HEK293 (cell line): ENCODE measurements around the gene NIBAN1.
"Not testable (repeated sequence)": the region's sequence is repeated elsewhere in the genome, so short reads cannot be mapped to it uniquely, and the experiment has no call there.

Experiments
- CTCF ChIP-seq: fragments of 450-650 bp; formaldehyde crosslinking; IDR thresholded peaks from 2 replicates; pipeline ENCODE4 v1.5.1; 2016; ENCODE audit warnings: missing biosample characterization, missing genetic modification characterization
- GLI4 ChIP-seq: fragments of 450-650 bp; formaldehyde crosslinking; IDR thresholded peaks from 2 replicates; pipeline ENCODE4 v1.5.1; 2016; ENCODE audit warnings: missing biosample characterization, missing genetic modification characterization
- KLF9 ChIP-seq: fragments of 450-650 bp; formaldehyde crosslinking; IDR thresholded peaks from 2 replicates; pipeline ENCODE4 v1.5.1; 2016; ENCODE audit warnings: missing biosample characterization, missing genetic modification characterization, low read depth
- TCF7L2 ChIP-seq: IDR thresholded peaks from 2 replicates; pipeline ENCODE4 v1.6.1; 2011; ENCODE audit warnings: low read depth, mild to moderate bottlenecking, inconsistent platforms, low read length, moderate library complexity, borderline replicate concordance
- ZFP3 ChIP-seq: fragments of 450-650 bp; formaldehyde crosslinking; IDR thresholded peaks from 2 replicates; pipeline ENCODE4 v1.5.1; 2016; ENCODE audit warnings: low read depth, missing biosample characterization, missing genetic modification characterization
- ZNF37A ChIP-seq: fragments of 450-650 bp; IDR thresholded peaks from 2 replicates; pipeline ENCODE4 v1.5.1; 2018; ENCODE audit warnings: missing biosample characterization, missing genetic modification characterization

DNA sequence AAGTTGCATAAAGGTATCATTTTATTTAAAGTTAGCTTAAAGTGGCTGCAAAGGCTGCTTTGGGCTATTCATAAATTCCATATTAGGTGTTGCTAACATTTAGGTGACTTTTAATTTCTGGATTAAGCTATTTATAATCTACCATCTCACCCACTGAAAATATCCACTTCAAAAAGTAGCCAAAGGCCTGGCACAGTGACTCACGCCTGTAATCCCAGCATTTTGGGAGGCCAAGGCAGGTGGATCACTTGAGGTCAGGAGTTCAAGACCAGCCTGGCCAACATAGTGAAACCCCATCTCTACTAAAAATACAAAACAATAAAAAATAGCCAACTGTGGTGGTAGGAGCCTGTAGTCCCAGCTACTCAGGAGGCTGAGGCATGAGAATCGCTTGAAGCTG lies 16.4 kb downstream of the NIBAN1 start:
- not testable (repeated sequence) for TF ChIP-seq TCF7L2; ZNF37A (tag by site-specific recombination); KLF9 (tag by site-specific recombination); CTCF (tag by site-specific recombination); ZFP3; GLI4 (tag by site-specific recombination)
